Ascending aorta (tissue), 2 donors: ENCODE results near the gene TMEM41A. TPM values are rescaled to one million over a fixed set of nuclear protein-coding genes. Genes with fewer than 3 reads are reported as not detected.
"Not testable (repeated sequence)": the region's sequence is repeated elsewhere in the genome, so short reads cannot be mapped to it uniquely, and the experiment has no call there.

Source experiments
- DNase-seq, 2 donors: peaks; one replicate each; pipeline ENCODE4 v3.0.0-alpha.2; 2019; ENCODE audit warnings: low spot score in 2 of 2
- H3K27ac ChIP-seq, 2 donors: fragments of 200-600 bp; sonication (generic); one replicate each; pipeline ENCODE4 v1.5.1; 2016 to 2017; ENCODE audit warnings: mild to moderate bottlenecking in 1 of 2
- H3K27me3 ChIP-seq: fragments of 200-600 bp; sonication (generic); one replicate; pipeline ENCODE4 v1.5.1; 2017
- H3K36me3 ChIP-seq, 2 donors: fragments of 200-600 bp; sonication (generic); one replicate each; pipeline ENCODE4 v1.5.1; 2016
- H3K4me1 ChIP-seq, 2 donors: fragments of 200-600 bp; sonication (generic); one replicate each; pipeline ENCODE4 v1.5.1; 2016 to 2017; ENCODE audit warnings: mild to moderate bottlenecking in 1 of 2
- H3K4me3 ChIP-seq, 2 donors: fragments of 200-600 bp; sonication (generic); one replicate each; pipeline ENCODE4 v1.5.1; 2016 to 2017; ENCODE audit warnings: mild to moderate bottlenecking in 1 of 2
- H3K9me3 ChIP-seq, 2 donors: fragments of 200-600 bp; sonication (generic); one replicate each; pipeline ENCODE4 v1.5.1; 2016
- intact Hi-C: fragments of 100-400 bp; cut with DNase I; formaldehyde crosslinking; loops from one replicate; pipeline ENCODE4 v1.15.1; 2023
- total RNA-seq: library from RNA; depleted of rRNA; stranded (reverse); fragments of >200 nt; gene quantifications from one replicate; pipeline ENCODE4 v1.1.0, GENCODE V29; 2016
- TF ChIP-seq, protein P1 (sequence below), 3 experiments: fragments of 200-600 bp in 2 of 3; fragments of 450-650 bp in 1 of 3; sonication (generic) in 2 of 3; IDR thresholded peaks; one replicate each; pipeline ENCODE4 v1.5.1; 2016 to 2019; ENCODE audit warnings: antibody characterized with exemption in 3 of 3, mild to moderate bottlenecking in 1 of 3, moderate library complexity in 1 of 3

Gene TMEM41A
- total RNA-seq, 1 donor from 2014 or later = 24.2 TPM

DNA sequence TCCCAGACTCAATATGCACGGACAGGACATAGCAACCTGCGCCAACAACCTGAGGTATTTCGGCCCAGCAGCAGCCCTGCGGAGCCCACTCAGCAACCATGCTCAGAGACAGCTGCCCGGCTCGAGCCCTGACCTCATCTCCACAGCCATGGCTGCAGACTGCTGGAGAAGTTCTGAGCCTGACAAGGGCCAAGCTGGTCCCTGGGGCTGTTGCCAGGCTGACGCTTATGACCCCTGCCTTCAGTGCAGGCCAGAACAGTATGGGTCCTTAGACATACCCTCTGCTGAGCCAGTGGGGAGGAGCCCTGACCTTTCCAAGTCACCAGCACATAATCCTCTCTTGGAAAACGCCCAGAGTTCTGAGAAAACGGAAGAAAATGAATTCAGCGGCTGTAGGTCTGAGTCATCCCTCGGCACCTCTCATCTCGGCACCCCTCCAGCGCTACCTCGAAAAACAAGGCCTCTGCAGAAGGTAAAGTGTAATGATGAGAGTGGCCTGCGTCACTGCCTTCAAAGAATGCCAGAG lies 25.5 kb downstream of the TMEM41A start:
- DNase-seq = no peak
- no peaks in the 10 kb centered on the region for H3K9me3 ChIP-seq
- no peak overlapping the region for H3K27ac ChIP-seq
- peaks cover 23 to 42% of the 10 kb centered on the region in 2 donors for H3K36me3 ChIP-seq
- intact Hi-C loops = no loop called here
- H3K4me3 ChIP-seq = no peak overlapping the region
- H3K27me3 ChIP-seq = no peaks in the 10 kb centered on the region
- H3K4me1 ChIP-seq = no peaks in the 10 kb centered on the region
- TF ChIP-seq, protein P1, sequence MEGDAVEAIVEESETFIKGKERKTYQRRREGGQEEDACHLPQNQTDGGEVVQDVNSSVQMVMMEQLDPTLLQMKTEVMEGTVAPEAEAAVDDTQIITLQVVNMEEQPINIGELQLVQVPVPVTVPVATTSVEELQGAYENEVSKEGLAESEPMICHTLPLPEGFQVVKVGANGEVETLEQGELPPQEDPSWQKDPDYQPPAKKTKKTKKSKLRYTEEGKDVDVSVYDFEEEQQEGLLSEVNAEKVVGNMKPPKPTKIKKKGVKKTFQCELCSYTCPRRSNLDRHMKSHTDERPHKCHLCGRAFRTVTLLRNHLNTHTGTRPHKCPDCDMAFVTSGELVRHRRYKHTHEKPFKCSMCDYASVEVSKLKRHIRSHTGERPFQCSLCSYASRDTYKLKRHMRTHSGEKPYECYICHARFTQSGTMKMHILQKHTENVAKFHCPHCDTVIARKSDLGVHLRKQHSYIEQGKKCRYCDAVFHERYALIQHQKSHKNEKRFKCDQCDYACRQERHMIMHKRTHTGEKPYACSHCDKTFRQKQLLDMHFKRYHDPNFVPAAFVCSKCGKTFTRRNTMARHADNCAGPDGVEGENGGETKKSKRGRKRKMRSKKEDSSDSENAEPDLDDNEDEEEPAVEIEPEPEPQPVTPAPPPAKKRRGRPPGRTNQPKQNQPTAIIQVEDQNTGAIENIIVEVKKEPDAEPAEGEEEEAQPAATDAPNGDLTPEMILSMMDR (IDR thresholded peaks at IDR 0.05) = no peak

- H3K4me1 ChIP-seq = no peaks in the 10 kb centered on the region
- peaks cover 20 to 57% of the 10 kb centered on the region in 2 donors for H3K36me3 ChIP-seq
- no peaks in the 10 kb centered on the region for H3K27me3 ChIP-seq
- no peaks in the 10 kb centered on the region for H3K9me3 ChIP-seq
- DNase-seq = no peak
- no peak overlapping the region for H3K4me3 ChIP-seq
- no peak overlapping the region for H3K27ac ChIP-seq
- TF ChIP-seq, protein P1 (IDR thresholded peaks at IDR 0.05) = no peak
- intact Hi-C loops = no loop called here
Observed at GRCh38 chr3:185470323-185470722, 28.5 kb downstream of the TMEM41A start.

DNA sequence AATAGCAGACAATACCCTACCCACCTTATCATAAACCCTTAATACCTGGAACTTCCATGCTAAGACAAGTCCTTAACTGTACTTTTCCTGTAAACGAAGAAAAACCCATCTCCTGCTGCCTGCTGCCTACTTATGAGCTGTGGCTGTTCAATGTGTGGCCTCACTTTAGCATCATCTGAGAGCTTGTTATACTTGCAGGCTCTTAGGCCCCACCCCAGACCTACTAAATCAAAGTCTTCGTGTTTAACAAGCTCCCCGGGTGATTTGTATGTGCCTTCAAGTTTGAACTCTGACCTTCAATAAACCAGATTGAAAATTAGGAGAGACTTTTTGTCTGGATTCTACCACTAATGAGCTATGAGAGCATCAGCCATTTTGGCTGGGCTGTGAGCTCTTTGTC lies 29.3 kb downstream of the TMEM41A start:
- TF ChIP-seq, protein P1 (IDR thresholded peaks at IDR 0.05) = no peak
- intact Hi-C loops = no loop called here
- H3K27me3 ChIP-seq = no peaks in the 10 kb centered on the region
- peaks cover 20 to 57% of the 10 kb centered on the region in 2 donors for H3K36me3 ChIP-seq
- no peaks in the 10 kb centered on the region for H3K4me1 ChIP-seq
- H3K4me3 ChIP-seq = no peak overlapping the region
- no peaks in the 10 kb centered on the region for H3K9me3 ChIP-seq
- DNase-seq = no peak
- H3K27ac ChIP-seq = no peak overlapping the region

DNA sequence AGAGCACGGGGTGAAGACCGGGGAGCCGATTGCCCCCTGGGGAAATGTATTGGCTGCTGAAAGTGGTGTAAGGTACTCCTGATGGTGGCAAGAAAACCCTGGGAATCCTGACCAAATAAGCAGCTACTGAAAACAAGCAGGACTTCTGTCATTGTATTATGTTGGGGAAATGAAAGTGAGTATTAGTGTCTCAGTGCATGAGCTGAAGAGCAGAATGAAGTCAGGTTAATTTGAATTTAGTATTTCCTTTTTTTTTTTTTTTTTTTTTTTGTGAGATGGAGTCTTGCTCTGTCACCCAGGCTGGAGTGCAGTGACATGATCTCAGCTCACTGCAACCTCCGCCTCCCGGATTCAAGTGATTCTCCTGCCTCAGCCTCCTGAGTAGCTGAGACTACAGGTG lies 32.7 kb downstream of the TMEM41A start:
- H3K9me3 ChIP-seq, DNase-seq, H3K4me1 ChIP-seq, H3K27me3 ChIP-seq, H3K27ac ChIP-seq, H3K4me3 ChIP-seq, intact Hi-C loops: not testable (repeated sequence)
- peaks cover 5 to 48% of the 10 kb centered on the region in 2 donors for H3K36me3 ChIP-seq

DNA sequence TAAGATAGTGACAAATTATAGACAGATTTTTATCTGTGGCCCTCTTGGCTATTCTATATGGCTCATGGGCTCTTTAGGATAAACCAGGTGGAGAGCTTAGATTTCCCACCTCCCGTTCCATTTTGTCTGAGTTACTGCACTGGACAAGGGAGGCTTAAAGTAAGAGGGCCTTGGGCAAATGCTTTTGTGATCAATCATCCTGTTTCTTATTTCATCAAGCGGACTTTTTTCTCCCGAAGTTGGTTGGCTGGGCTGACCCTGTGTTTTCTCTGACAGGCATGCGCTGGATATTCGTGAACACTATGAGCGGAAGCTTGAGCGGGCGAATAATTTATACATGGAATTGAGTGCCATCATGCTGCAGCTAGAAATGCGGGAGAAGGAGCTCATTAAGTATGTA lies 33.4 kb downstream of the TMEM41A start:
- TF ChIP-seq, protein P1 (IDR thresholded peaks at IDR 0.05) = no peak

DNA sequence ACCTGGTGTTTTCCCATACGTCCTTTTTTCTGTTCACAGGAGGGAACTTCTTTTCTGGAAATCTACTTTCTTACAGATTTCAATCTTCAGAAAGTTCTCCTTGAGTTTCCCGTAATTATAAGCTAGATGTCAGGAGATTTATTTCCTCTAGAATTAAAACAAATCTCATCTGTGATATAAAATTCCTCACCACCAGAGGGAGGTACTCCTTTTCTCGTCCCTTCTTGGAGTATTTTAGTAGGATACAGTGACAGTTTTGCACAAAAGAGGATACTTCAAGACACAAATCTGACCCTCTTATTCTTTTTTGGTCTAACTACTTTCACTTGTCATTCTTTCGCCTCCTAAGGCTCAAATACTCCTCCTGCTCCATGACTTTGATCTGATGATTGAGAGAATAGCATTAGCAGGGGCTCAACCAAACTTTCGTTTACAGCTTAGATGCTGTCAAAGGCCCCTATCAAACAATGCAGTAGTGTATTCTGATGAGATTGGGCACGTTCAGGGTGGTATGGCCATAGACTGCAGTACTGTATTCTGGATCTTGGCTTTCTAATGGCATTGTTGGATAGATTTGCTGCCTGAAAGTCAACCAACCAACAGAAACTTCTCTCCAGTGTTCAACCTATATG lies 38.0 kb downstream of the TMEM41A start:
- Histone ChIP-seq H3K27me3 (no peaks in the 10 kb centered on the region), H3K4me1 (no peaks in the 10 kb centered on the region), H3K36me3 (peaks cover 0 to 21% of the 10 kb centered on the region in 2 donors), H3K4me3 (no peak overlapping the region), H3K27ac (no peak overlapping the region), H3K9me3 (no peaks in the 10 kb centered on the region)
- intact Hi-C loops = no loop called here
- DNase-seq = no peak
- TF ChIP-seq, protein P1 (IDR thresholded peaks at IDR 0.05) = no peak

More for the DNA sequence above, 33.4 kb downstream of the TMEM41A start:
- Histone ChIP-seq H3K27ac (no peak overlapping the region), H3K27me3 (no peaks in the 10 kb centered on the region), H3K4me3 (no peak overlapping the region), H3K9me3 (no peaks in the 10 kb centered on the region), H3K4me1 (no peaks in the 10 kb centered on the region), H3K36me3 (peaks cover 5 to 48% of the 10 kb centered on the region in 2 donors)
- intact Hi-C loops = no loop called here
- no peak for DNase-seq
